HG03135 (cell line): ENCODE results near the gene PCDHGC5.

ENCODE experiments used
- ATAC-seq: cut with Tn5 transposase; IDR thresholded peaks from one replicate; pipeline ENCODE4 v1.9.1; 2021; ENCODE audit warnings: mild to moderate bottlenecking, moderate library complexity; ENCODE audit not compliant: unreplicated experiment

The PCDHGC5 gene

DNA sequence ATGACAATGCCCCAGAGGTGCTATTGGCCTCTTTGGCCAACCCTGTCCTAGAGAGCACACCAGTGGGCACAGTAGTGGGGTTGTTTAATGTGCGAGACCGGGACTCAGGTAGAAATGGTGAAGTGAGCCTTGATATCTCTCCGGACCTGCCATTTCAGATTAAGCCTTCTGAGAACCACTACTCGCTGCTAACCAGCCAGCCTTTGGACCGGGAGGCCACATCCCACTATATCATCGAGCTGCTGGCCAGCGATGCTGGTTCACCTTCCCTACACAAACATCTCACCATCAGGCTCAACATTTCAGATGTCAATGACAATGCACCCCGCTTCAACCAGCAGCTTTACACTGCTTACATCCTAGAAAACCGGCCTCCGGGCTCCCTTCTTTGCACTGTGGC is 1.4 kb downstream of the PCDHGC5 start:
- ATAC-seq = no peak

- no peak for ATAC-seq
Measured at GRCh38 chr5:141490771-141491170, 1.9 kb downstream of the PCDHGC5 start.

DNA sequence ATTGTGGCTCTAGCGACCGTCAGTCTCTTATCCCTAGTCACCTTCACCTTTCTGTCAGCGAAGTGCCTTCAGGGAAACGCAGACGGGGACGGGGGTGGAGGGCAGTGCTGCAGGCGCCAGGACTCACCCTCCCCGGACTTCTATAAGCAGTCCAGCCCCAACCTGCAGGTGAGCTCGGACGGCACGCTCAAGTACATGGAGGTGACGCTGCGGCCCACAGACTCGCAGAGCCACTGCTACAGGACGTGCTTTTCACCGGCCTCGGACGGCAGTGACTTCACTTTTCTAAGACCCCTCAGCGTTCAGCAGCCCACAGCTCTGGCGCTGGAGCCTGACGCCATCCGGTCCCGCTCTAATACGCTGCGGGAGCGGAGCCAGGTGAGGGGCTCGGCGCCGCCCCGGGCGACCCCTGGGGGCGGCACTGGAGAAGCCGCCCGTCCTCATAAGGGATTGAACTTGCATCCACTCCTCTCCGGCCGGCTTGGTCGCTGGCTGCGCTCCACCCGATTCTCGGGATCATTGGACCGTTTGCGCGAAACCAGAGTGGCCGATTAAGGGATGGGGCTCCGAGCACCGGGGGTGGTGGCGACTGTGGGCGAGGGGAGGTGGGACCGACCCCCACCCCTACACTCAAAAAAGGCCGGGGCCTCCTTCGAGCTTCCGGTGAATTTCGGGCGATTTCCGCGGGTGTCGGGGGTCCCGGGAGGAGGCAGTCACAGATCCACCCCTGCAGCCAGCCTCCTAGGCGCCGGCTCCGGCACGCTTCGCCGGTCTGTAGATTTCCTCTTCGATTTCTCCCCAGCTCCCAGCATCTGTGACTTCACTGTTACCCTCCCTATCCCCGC is 2.7 kb downstream of the PCDHGC5 start:
- ATAC-seq = no peak

GRCh38 chr5:141492168-141492885 is 3.4 kb downstream of the PCDHGC5 start:
- peak; percentile 48 for ATAC-seq

DNA sequence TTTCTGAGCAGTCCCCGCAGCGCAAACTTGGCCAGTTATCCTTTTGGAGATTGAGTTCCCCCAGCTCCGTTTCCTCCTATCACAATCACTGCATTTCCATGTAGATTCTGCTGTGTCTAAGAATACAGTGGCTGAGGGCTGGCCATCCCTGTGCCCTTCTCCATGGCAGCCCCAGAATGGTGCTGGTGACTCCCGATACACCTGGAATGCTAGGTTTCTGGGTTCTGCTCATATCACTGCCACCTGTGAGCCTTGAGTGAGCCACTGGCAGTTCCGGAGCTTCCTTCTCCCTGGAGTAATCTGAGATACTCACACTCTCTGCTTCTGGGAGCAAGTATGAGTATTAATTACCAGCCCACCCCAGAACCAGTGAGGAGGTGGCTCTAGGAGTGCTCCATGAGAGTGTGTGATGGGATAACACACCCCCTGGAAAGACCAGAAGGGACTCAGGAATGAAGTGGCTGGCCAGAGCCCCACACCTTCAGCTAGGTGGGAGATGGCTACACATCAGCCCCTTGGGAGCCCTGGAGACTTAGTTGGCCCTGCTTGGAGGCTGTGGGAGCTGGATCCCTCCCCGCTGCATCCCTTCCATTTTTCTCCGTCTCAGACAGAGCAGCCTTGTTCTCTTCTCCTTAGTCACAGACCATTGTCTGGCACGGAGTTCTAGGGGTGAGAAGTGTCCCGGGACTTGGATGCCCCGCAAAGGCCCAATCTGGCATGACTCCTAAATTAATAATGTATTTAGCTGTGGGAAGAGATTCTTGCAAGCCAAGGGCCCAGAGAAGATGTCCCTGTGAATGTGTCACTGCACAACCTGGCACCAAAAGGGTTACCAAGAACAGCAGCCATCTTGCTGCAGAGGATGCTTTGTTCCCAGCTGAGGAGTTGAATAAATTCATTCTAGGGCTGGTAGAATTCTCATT is 4.9 kb downstream of the PCDHGC5 start:
- ATAC-seq = no peak

DNA sequence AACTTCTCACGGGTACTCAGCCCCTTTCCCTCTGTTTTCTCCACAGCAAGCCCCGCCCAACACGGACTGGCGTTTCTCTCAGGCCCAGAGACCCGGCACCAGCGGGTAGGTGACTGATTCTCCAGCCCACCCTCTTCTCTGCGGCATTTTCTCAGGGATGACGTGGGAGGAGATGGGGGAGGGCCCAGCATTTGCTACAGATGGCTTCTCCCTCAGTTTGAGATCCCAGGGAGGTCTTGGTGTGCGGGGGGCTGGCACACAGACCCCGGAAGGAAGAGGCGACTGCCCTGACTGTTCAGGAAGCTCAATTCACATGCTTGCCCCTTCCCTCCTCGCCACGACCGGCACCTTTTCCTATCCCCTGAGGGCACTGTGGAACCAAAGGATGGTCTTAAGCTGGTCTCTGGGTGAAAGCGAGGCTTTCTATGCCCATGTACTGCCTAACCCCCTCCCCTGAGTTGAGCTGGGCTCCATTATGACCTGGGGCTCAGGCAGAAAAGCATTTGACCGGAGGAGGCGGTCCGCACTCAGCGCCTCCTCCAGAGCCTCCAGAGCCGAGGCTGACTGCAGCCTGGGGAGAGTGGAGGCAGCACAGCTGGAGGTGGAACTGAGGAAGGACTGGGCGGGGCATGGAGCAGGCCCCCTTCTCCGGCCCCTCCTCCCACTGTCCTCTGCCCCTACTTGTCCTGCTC is 6.0 kb downstream of the PCDHGC5 start:
- ATAC-seq = no peak

DNA sequence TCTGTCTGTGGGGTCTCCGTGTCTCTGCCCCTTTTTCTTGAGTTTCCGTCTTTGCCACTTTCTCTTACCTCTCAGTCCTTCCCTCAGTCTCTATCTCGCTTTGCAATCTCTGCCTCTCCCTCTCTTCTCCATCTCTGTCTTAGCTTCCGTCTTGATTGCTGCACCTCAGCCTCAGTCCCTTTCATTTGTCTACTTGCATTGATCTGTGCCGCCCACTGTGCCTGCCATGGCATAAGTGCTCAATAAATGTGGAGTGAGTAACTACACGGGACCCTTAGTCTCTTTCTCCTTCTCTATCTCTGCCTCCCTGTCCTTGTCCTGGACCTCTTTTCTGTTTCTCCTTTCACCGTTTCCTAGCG is 6.6 kb downstream of the PCDHGC5 start:
- ATAC-seq = no peak

DNA sequence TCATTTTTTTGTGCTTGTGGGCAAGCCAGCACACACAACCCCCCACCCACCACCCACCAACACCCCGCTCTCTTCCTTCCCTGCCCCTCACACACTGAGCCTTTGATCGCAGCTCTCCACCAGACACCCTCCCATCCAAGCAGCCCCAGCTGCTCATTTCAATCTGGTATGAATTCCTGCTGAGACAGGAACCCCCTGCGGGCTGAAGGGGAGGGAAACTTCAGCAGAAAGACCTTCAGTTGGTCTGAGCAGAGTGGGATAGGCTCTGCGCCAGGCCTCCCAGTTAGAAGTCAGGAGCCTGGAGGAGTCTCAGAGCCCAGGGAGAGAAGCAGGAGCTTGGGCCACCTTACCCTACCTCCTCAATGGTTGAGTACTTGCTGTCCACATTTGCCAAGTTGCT is 7.2 kb downstream of the PCDHGC5 start:
- no peak for ATAC-seq

DNA sequence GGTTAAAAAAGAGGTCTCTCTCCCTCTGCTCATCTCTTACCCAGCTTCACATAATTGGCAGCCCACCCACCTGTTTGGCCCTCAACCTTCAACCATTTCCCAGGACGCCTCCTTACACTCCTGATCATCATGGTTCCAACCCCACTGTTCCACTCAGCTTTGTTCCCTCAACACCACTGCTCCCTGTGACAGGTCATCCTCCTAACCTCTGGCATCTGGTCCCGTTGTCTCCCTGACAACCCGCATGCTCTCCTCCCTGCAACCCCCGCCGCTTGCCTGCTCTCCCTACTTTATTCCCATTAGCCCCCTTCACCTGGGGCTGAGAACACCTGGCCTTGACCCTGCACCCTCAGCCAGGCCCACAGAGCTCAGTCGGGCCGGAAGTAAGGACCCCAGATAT is 12.9 kb downstream of the PCDHGC5 start:
- ATAC-seq = no peak

- no peak for ATAC-seq
Measured at GRCh38 chr5:141503681-141504080, 14.8 kb downstream of the PCDHGC5 start.

DNA sequence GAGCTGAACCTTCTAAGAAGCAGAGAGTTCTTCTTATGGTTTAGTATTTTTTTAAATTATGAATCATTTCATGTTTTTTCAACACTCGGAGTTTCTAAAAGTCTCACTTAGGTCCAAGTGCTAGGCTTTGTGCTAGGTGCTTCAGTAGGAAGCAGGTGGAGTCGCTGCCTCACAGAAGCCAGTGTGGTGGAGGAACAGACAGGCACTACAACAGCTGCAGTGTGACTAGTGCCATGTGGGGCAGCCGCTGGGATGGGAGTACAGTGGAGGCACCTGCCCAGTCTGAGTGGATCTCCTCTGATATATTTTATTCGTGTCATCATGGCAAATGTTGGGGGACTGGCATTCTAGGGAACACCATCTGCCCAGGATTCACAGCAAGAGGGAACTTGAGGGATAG is 15.3 kb downstream of the PCDHGC5 start:
- no peak for ATAC-seq

- ATAC-seq = no peak
Measured at GRCh38 chr5:141506381-141507155, 17.7 kb downstream of the PCDHGC5 start.

- peak; percentile 29 for ATAC-seq
Measured at GRCh38 chr5:141507387-141508091, 18.7 kb downstream of the PCDHGC5 start.

GRCh38 chr5:141508440-141508797 is 19.5 kb downstream of the PCDHGC5 start:
- ATAC-seq = no peak

DNA sequence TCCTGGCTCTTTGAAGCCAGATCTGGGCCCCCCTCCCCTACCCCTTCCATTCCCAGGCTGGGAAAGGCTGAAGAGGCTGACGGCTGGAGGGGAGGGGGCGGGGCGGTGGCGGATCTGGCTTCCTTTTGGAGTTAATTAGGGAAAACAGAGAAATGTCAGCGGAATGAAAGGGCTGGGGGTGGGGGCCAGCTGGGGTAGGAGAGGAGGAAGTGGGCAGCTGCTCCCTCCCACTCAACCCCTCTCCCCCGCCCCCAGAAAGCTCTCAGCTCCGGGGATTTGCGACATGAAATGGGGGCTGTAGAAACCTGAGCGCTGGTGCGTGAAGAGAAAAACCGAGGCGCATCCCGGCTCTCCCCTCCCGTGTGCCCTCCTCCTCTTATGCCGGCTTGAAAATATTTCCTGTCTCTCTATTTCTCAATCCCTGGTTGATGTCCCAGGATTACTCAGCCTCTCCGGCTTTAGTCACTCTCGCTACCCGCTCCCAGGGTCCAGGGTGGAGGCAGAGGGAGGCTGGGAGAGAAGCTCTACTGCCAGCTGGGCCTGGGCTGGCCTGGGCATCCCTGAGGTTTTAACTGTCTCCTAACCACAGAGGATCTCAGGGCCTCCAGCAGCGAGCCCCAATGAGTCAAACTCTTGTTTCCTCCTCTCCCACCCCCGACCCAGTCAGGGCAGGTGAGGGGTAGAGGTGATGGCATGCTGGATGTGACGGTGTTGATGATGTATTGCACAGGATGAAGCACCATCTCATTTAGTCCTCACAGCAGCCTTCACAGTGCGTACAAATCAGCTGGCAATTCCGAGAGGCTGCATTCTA is 20.1 kb downstream of the PCDHGC5 start:
- ATAC-seq = no peak

DNA sequence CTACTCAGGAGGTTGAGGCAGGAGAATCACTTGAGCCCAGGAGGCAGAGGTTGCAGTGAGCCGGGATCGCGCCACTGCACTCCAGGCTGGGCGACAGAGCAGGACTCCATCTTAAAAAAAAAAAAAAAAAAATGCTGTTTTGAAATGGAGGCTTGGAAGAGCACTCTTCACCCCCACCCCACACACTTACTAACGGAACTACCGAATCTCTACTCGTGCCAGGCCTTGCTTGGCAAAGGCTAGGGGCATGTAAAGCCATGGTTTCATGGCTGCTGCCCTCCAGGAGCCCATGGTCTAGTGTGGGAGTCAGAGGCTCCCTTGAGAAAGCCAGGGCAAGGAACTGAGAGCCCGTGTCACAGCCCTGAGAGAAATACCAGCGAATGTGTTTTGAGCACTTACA is 21.3 kb downstream of the PCDHGC5 start:
- no peak for ATAC-seq

GRCh38 chr5:141510850-141511601 is 22.1 kb downstream of the PCDHGC5 start:
- ATAC-seq = no peak

DNA sequence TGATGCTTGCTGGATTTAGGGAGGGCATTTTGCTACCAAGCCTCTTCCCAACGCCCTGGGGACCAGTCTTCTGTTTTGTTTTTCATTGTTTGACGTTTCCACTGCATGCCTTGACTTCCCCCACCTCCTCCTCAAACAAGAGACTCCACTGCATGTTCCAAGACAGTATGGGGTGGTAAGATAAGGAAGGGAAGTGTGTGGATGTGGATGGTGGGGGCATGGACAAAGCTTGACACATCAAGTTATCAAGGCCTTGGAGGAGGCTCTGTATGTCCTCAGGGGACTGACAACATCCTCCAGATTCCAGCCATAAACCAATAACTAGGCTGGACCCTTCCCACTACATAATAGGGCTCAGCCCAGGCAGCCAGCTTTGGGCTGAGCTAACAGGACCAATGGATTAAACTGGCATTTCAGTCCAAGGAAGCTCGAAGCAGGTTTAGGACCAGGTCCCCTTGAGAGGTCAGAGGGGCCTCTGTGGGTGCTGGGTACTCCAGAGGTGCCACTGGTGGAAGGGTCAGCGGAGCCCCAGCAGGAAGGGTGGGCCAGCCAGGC is 23.0 kb downstream of the PCDHGC5 start:
- ATAC-seq = no peak
